H1 (cell line): ENCODE data around the gene KANSL1L. TPM values are rescaled to one million over a fixed set of nuclear protein-coding genes. Genes with fewer than 3 reads are reported as not detected.

Experiments used
- BACH1 ChIP-seq: IDR thresholded peaks from 2 replicates; pipeline ENCODE4 v1.6.1; 2012; ENCODE audit warnings: low read length, improper control_type of control experiment
- BCL11A ChIP-seq, 2 experiments: IDR thresholded peaks; one replicate each; pipeline ENCODE4 v1.6.1; 2011; ENCODE audit warnings: low read depth in 2 of 2, low read length in 2 of 2, mild to moderate bottlenecking in 2 of 2
- CBX5 ChIP-seq: fragments of 300-800, 300-1000 bp; sonication (generic); IDR thresholded peaks from 2 replicates; pipeline ENCODE4 v1.7.1; 2016; ENCODE audit warnings: antibody characterized with exemption, low read length, low read depth
- EGR1 ChIP-seq: IDR thresholded peaks from 2 replicates; pipeline ENCODE4 v1.6.1; 2011; ENCODE audit warnings: low read depth, low read length, borderline replicate concordance
- EZH2 ChIP-seq: fragments of 200-600 bp; sonication (generic); IDR thresholded peaks from 2 replicates; pipeline ENCODE4 v1.7.1; 2012; ENCODE audit warnings: low read depth, mild to moderate bottlenecking, moderate library complexity, low read length, inconsistent platforms; ENCODE audit not compliant: severe bottlenecking
- JUN ChIP-seq: IDR thresholded peaks from 2 replicates; pipeline ENCODE4 v1.6.1; 2011; ENCODE audit warnings: low read depth, mild to moderate bottlenecking, improper control_type of control experiment, low read length
- KDM4A ChIP-seq: IDR thresholded peaks from one replicate; pipeline ENCODE4 v1.7.1; 2012; ENCODE audit warnings: low read depth, mild to moderate bottlenecking, moderate library complexity, low read length, inconsistent platforms; ENCODE audit not compliant: severe bottlenecking
- MAFK ChIP-seq: IDR thresholded peaks from 2 replicates; pipeline ENCODE4 v1.6.1; 2012; ENCODE audit warnings: low read depth, mild to moderate bottlenecking, improper control_type of control experiment, low read length
- NRF1 ChIP-seq: IDR thresholded peaks from 2 replicates; pipeline ENCODE4 v1.6.1; 2011; ENCODE audit warnings: mild to moderate bottlenecking, low read depth, low read length, improper control_type of control experiment
- POU5F1 ChIP-seq: IDR thresholded peaks from 2 replicates; pipeline ENCODE4 v1.6.1; 2011; ENCODE audit warnings: low read depth, mild to moderate bottlenecking, low read length, moderate library complexity
- RAD21 ChIP-seq, 2 experiments: IDR thresholded peaks in 1 of 2; conservative IDR thresholded peaks in 1 of 2; 2 replicates each; pipeline ENCODE4 v1.6.1; 2011; ENCODE audit warnings: low read depth in 2 of 2, low read length in 2 of 2, improper control_type of control experiment in 1 of 2, inconsistent platforms in 1 of 2, mild to moderate bottlenecking in 1 of 2, moderate library complexity in 1 of 2
- SP4 ChIP-seq: IDR thresholded peaks from 2 replicates; pipeline ENCODE4 v1.6.1; 2012; ENCODE audit warnings: low read length, inconsistent platforms
- YY1 ChIP-seq: IDR thresholded peaks from 2 replicates; pipeline ENCODE4 v1.6.1; 2011; ENCODE audit warnings: low read depth, mild to moderate bottlenecking, low read length
- polyA plus RNA-seq, 7 experiments: library from polyadenylated mRNA; depleted of rRNA in 3 of 7; stranded (reverse) in 5 of 7; unstranded in 2 of 7; fragments of >200 nt in 5 of 7; fragments of 200-250 nt in 2 of 7; gene quantifications; 1 replicate in 5 of 7; 2 replicates in 1 of 7; 4 replicates in 1 of 7; pipeline versions ENCODE4 v1.2.1 to v1.2.3, GENCODE V29; 2011 to 2013; ENCODE audit warnings: missing spikeins in 2 of 7, mixed read lengths in 2 of 7
- total RNA-seq: library from RNA; stranded (reverse); fragmentation: NEBNext Ultra II Directional; extraction: Animal tissue kit (Norgen Biotek cat#: 25700); gene quantifications from 2 replicates; pipeline ENCODE4 v1.2.1, GENCODE V29; 2021
- TF ChIP-seq, protein P1 (sequence below): IDR thresholded peaks from 2 replicates; pipeline ENCODE4 v1.6.1; 2012; ENCODE audit warnings: inconsistent platforms
- TF ChIP-seq, protein P2 (sequence below): IDR thresholded peaks from 2 replicates; pipeline ENCODE4 v1.6.1; 2012; ENCODE audit warnings: inconsistent platforms
- TF ChIP-seq, protein P3 (sequence below), 3 experiments: IDR thresholded peaks; 1 replicate in 2 of 3; 2 replicates in 1 of 3; pipeline versions ENCODE4 v1.5.1 to v1.6.1; 2011; ENCODE audit warnings: low read length in 3 of 3, mild to moderate bottlenecking in 3 of 3, inconsistent platforms in 2 of 3, low read depth in 1 of 3, moderate library complexity in 1 of 3; ENCODE audit not compliant: insufficient read depth in 1 of 3; ENCODE audit errors: control extremely low read depth in 1 of 3

Gene KANSL1L
- total and polyA plus RNA-seq, 2 of the 8 experiments (the other 6 are each of a cell fraction or from before 2014, with no cell fraction given): 5.4 to 17.2 TPM

DNA sequence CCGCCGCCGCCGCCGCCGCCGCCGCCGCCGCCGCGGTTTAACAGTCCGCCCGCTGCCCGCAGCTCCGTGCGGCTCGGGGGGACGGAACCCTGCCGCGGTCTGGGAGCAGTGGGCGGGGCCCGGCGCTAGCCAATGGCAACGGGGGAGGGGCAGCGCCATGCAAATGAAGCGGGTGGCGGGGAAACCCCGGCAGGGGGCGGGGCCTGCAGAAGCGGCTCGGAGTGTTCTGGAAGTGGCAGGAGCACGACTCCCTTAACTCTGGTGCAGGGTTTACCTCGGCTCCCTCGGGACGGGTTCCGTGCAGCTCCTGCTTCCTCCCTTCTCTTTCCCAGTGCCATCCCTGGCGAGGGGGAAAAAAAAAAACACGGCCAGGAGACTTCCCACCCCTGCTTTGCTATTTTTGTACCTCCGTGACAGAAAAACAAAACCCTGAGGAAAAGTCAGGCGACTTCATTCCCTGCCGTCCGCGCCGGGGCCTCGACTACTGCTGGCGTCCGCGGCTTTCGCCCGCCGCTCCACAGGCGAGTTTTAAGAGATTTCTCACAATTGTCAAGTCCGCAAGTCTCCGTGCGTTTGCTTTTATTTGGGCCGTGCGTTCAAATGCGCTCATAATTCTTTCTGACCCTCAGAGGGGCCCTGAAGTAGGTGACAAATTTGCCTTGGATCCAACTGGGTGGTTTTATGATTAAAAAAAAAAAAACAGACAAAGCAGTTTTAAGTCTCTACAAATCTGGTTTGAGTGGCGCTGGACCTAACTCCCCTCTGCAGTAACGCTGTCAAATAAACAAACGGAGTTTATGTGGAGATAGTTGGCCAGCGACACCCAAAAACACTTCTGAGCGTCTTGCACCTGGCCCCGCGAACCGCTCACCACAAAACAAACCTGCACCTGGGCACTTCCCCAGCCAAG is at the start of gene KANSL1L (continued):
- TF ChIP-seq CBX5 (no peak), NRF1 (no peak), EZH2 (no peak), KDM4A (peak; percentile 33), POU5F1 (no peak), BCL11A (IDR thresholded peaks at IDR 0.05; ENCODE audit: low read depth in 2 of 2, low read length in 2 of 2) (no peak), SP4 (peak; percentile 35; the same call in 1 of the 2 replicates), YY1 (no peak), BACH1 (no peak), EGR1 (no peak), RAD21 (IDR thresholded peaks at IDR 0.05 in 1 of 2, conservative IDR thresholded peaks at IDR 0.05 in 1 of 2; ENCODE audit: low read depth in 2 of 2, low read length in 2 of 2) (no peak), JUN (no peak), MAFK (no peak)
- TF ChIP-seq, protein P1, sequence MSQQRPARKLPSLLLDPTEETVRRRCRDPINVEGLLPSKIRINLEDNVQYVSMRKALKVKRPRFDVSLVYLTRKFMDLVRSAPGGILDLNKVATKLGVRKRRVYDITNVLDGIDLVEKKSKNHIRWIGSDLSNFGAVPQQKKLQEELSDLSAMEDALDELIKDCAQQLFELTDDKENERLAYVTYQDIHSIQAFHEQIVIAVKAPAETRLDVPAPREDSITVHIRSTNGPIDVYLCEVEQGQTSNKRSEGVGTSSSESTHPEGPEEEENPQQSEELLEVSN: peak; percentile 28; the same call in 1 of the 2 replicates
- TF ChIP-seq, protein P2, sequence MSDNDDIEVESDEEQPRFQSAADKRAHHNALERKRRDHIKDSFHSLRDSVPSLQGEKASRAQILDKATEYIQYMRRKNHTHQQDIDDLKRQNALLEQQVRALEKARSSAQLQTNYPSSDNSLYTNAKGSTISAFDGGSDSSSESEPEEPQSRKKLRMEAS: peak; percentile 77
- TF ChIP-seq, protein P3, sequence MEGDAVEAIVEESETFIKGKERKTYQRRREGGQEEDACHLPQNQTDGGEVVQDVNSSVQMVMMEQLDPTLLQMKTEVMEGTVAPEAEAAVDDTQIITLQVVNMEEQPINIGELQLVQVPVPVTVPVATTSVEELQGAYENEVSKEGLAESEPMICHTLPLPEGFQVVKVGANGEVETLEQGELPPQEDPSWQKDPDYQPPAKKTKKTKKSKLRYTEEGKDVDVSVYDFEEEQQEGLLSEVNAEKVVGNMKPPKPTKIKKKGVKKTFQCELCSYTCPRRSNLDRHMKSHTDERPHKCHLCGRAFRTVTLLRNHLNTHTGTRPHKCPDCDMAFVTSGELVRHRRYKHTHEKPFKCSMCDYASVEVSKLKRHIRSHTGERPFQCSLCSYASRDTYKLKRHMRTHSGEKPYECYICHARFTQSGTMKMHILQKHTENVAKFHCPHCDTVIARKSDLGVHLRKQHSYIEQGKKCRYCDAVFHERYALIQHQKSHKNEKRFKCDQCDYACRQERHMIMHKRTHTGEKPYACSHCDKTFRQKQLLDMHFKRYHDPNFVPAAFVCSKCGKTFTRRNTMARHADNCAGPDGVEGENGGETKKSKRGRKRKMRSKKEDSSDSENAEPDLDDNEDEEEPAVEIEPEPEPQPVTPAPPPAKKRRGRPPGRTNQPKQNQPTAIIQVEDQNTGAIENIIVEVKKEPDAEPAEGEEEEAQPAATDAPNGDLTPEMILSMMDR (IDR thresholded peaks at IDR 0.05; ENCODE audit: control extremely low read depth in 1 of 3, insufficient read depth in 1 of 3, low read depth in 1 of 3, low read length in 3 of 3): no peak
